ENCODE data around the gene ARHGAP10.

Gene ARHGAP10

DNA sequence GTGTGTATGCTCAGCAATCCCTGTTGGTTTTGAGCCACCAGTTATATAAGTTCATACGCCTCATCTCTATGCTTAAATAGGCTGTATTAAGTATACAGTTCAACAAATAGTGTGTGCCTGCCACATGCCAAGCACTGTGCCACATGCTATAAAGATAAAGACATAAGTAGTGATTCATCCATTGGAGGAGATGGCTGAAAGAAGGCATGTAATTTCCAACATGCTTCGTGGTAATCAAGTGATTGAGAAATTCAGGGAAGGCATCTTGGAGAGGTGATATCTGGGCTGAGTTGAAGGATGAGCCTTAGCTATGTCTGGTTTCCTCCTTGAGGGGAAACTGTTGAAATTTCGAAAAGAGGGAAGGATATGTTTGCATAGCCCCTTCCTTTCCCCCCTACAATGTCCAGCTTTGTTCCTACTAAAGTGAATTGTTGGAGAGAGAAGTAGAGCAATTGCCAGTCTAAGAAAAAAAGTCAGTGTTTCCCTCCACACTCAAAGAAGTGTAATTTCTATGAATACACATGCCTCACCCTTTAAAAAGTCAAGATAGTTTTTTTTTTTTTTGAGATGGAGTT, 96.5 kb downstream of the ARHGAP10 start:
- FAIRE-seq: no peak

GRCh38 chr4:147829401-147830101, 97.7 kb downstream of the ARHGAP10 start:
- FAIRE-seq: no peak

GRCh38 chr4:147830102-147830463, 98.2 kb downstream of the ARHGAP10 start:
- no peak for FAIRE-seq

GRCh38 chr4:147830987-147831386, 99.1 kb downstream of the ARHGAP10 start:
- FAIRE-seq: no peak

GRCh38 chr4:147831551-147832171, 99.8 kb downstream of the ARHGAP10 start:
- no peak for FAIRE-seq

GRCh38 chr4:147833254-147833653, 101.4 kb downstream of the ARHGAP10 start:
- FAIRE-seq: no peak

- no peak for FAIRE-seq
These were observed 101.9 kb downstream of the ARHGAP10 start for GRCh38 chr4:147833741-147834140.

DNA sequence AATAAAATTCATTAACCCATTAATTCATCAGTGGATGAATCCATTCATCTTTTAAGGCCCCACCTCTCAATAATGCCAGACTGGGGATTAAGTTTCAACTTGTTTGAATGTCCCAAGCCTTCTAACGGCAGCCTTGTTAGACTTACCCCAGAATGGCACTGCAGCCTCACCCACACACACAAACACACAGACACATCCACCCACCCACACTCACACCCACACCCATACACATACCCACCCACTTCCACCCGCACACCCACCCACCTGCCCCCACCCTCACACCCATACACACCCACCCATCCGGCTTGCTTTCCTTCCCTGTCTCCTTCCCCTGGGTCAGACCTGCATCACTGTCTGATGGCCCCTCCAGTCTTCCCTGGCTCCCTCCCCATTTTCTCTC, 102.6 kb downstream of the ARHGAP10 start:
- no peak for FAIRE-seq

DNA sequence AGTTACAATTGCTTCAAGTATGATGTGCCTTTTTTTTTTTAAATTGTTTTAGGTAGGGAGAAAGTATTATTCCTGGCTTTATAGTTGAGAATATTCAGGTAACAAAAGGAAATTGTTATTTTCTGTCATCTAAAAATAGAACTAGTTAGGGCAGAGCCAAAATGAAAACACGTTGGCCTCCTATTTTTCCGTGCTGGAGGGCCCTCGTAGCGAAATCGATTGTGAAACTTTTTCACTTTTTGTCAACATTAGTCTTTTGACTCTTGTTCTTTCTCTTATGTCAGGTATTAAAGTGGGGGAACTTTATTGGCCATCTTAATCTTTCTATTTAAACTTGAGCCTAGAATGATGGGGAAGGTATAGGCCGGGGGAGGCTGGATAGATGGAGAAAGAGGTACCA, 104.9 kb downstream of the ARHGAP10 start:
- FAIRE-seq: no peak

DNA sequence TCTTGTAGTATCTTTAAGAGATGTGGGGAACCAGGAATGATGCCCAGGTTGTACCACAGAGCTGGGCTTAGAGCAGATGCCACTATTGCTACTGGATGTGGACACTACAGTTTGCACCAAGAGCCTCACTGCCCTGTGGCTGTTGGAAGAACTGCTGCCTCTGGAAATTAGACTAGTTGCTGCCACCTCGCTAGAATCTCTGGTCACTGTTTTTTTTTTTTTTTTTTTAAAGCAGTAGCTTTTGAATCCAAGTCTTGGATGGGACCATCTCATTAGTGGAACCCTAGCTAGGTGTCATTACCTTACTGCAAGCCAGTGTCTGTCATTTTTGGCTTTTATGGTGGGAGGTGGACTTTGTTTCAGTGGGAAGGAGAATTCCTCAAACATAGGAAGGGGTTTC, 105.5 kb downstream of the ARHGAP10 start:
- FAIRE-seq: no peak

- peak; percentile 8 for FAIRE-seq
These were observed 106.0 kb downstream of the ARHGAP10 start for GRCh38 chr4:147837854-147838253.

- FAIRE-seq: no peak
These were observed 107.3 kb downstream of the ARHGAP10 start for GRCh38 chr4:147839200-147839599.

DNA sequence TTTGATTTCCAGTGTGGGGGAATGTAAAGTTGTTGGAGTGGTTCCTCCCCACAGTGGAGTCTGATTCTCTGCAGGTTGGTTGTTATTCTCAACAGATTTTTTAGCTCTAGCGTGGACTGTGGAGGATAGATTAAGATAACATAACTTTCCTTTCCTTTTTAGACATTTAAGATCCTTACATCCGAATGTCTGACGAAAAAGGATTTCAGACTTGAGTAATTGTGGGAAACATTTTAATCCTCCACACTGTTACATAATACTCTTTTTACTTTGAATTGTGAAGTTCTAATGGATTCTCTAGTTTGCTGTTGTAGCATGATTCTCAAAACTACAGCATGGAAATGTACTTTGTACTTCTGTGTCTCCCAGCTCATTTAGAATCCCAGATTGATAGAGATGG, 107.8 kb downstream of the ARHGAP10 start:
- no peak for FAIRE-seq

- FAIRE-seq: no peak
These were observed 109.2 kb downstream of the ARHGAP10 start for GRCh38 chr4:147840838-147841738.

- no peak for FAIRE-seq
These were observed 110.7 kb downstream of the ARHGAP10 start for GRCh38 chr4:147842573-147842972.

- no peak for FAIRE-seq
These were observed 111.3 kb downstream of the ARHGAP10 start for GRCh38 chr4:147843162-147843561.

DNA sequence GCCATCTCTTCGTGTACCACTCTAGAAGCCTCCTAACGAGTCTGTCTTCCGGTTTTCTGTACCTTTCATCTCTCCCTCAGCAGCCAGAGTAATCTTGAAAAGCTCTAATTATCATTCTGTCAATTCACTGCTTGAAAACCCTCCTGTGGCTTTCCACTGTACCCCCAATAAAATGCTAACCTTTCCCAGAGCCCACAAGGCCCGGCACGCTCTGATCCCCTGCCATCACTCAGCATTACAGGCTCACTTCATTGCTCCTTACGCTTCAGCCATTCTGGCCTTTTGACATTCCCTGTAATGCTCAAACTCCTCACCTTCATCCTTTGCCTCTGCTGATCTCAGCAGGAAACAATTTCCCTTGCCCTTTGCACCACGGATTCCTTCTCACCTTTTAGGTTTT, 112.9 kb downstream of the ARHGAP10 start:
- no peak for FAIRE-seq

GRCh38 chr4:147846318-147847155, 114.6 kb downstream of the ARHGAP10 start:
- FAIRE-seq: no peak

GRCh38 chr4:147847751-147848590, 116.1 kb downstream of the ARHGAP10 start:
- FAIRE-seq: no peak

DNA sequence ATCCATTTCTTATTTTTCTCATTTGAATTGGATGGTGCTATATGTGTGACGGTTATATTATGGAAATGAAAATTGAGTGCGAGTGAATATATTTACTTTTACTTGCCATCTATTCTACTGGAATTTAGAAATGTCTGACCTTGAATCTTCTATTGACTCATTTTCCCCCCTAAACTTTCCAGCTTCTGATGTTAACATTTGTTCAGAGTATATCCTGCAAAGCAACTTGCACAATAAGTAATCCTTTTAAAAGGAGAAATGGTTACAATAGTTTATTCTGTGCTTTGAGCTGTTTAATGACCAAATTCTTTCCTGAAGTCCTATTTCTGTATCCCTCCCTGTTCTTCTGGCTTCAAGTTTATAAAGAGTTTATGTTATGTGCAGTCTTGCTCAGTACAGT, 116.7 kb downstream of the ARHGAP10 start:
- FAIRE-seq: no peak

- FAIRE-seq: no peak
These were observed 119.2 kb downstream of the ARHGAP10 start for GRCh38 chr4:147851135-147851534.
